ENCODE measurements around the gene ARHGAP19. TPM values are rescaled to one million over a fixed set of nuclear protein-coding genes. Genes with fewer than 3 reads are reported as not detected.

The ARHGAP19 gene
- polyA plus RNA-seq, 1 donor from 2014 or later, result 5.2 TPM

DNA sequence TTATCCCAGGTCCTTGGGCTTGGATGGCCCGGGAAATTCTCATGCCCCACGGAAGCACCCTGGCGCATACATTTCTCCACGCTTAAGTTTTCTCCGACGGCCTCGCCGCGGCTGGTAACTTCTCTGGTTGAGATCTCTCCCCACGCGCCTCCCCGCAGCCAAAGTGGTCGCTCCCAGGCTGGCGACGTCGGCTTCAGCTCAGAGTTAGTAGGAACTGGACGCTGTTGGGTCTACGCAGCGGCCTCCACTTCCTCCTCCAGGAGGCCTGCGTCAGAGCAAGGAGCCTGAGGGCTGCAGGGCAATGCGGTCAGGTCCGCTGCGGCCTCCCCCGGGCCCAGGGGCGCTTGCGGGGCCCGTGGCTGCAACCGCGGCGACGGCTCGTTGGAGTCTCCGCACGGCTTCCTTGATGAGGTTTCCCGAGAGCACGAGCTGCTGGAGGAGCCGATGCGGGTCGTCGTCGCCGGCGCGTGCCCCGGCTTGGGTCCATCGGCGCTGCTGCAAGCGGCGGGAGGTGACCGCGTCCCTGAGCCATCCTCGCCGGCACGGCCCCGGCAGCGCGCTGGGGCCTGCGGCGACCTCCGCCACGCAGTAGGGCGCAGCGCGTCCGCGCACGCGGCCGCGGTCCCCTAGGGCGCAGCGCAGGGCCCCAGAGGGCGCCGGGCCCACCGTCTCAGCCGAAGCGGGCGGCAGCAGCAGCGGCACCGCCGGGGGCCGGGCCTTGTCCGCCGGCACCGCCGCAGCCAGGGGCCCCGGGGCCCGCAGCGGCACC, 41.3 kb upstream of the ARHGAP19 start:
- H3K9me3 ChIP-seq (ENCODE audit: low read length), result no peaks in the 10 kb centered on the region
- peaks cover 17% of the 10 kb centered on the region for H3K79me2 ChIP-seq (replicated peaks; ENCODE audit: insufficient read depth, low read length)
- H3F3A ChIP-seq (ENCODE audit: insufficient read depth, low read length, poor library complexity, severe bottlenecking), result peaks cover 3% of the 10 kb centered on the region
- peak overlapping the region; percentile 55 for H3K27ac ChIP-seq (ENCODE audit: low read length)
- H3K27me3 ChIP-seq (ENCODE audit: insufficient read depth, low read depth, low read length), result peaks cover 47% of the 10 kb centered on the region
- peak overlapping the region; percentile 93 for H3K9ac ChIP-seq (ENCODE audit: low read length)
- H3K9me2 ChIP-seq (ENCODE audit: insufficient read depth, low read length), result no peaks in the 10 kb centered on the region
- TF ChIP-seq POLR2AphosphoS5 (IDR thresholded peaks at IDR 0.05) (no peak), MXI1 (conservative IDR thresholded peaks at IDR 0.05; ENCODE audit: poor library complexity, severe bottlenecking) (peak; percentile 18)
- H2AFZ ChIP-seq (ENCODE audit: low read depth, low read length), result no peak overlapping the region
- peak overlapping the region; percentile 97 for H3K4me3 ChIP-seq (ENCODE audit: low read length)
- peak overlapping the region; percentile 82 for H3K4me2 ChIP-seq (ENCODE audit: low read length)
- H4K20me1 ChIP-seq (ENCODE audit: insufficient read depth), result no peaks in the 10 kb centered on the region
- H3K36me3 ChIP-seq (ENCODE audit: insufficient read depth, low read length), result no peaks in the 10 kb centered on the region

DNA sequence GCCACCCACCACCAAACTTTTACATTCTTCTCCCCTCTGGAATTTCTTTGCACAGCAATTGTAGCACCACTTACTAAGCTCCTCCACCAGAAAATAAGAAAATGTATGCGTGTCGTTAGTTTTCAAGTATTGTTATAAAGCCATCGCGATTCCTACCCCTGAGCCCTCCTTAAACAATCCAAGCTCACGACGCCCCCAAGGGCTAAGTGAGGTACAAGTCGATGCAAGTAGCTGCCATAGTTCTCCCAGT, 40.8 kb upstream of the ARHGAP19 start:
- Histone ChIP-seq H3K27ac (ENCODE audit: low read length) (peak overlapping the region; percentile 55), H4K20me1 (ENCODE audit: insufficient read depth) (no peaks in the 10 kb centered on the region), H3F3A (ENCODE audit: insufficient read depth, low read length, poor library complexity, severe bottlenecking) (peaks cover 3% of the 10 kb centered on the region), H3K79me2 (replicated peaks; ENCODE audit: insufficient read depth, low read length) (peaks cover 17% of the 10 kb centered on the region), H3K27me3 (ENCODE audit: insufficient read depth, low read depth, low read length) (peaks cover 47% of the 10 kb centered on the region), H3K9me2 (ENCODE audit: insufficient read depth, low read length) (no peaks in the 10 kb centered on the region), H3K4me2 (ENCODE audit: low read length) (peak overlapping the region; percentile 82), H3K9ac (ENCODE audit: low read length) (peak overlapping the region; percentile 93), H3K9me3 (ENCODE audit: low read length) (no peaks in the 10 kb centered on the region), H3K36me3 (ENCODE audit: insufficient read depth, low read length) (no peaks in the 10 kb centered on the region), H2AFZ (ENCODE audit: low read depth, low read length) (no peak overlapping the region), H3K4me3 (ENCODE audit: low read length) (peak overlapping the region; percentile 97)
- TF ChIP-seq, protein P1, sequence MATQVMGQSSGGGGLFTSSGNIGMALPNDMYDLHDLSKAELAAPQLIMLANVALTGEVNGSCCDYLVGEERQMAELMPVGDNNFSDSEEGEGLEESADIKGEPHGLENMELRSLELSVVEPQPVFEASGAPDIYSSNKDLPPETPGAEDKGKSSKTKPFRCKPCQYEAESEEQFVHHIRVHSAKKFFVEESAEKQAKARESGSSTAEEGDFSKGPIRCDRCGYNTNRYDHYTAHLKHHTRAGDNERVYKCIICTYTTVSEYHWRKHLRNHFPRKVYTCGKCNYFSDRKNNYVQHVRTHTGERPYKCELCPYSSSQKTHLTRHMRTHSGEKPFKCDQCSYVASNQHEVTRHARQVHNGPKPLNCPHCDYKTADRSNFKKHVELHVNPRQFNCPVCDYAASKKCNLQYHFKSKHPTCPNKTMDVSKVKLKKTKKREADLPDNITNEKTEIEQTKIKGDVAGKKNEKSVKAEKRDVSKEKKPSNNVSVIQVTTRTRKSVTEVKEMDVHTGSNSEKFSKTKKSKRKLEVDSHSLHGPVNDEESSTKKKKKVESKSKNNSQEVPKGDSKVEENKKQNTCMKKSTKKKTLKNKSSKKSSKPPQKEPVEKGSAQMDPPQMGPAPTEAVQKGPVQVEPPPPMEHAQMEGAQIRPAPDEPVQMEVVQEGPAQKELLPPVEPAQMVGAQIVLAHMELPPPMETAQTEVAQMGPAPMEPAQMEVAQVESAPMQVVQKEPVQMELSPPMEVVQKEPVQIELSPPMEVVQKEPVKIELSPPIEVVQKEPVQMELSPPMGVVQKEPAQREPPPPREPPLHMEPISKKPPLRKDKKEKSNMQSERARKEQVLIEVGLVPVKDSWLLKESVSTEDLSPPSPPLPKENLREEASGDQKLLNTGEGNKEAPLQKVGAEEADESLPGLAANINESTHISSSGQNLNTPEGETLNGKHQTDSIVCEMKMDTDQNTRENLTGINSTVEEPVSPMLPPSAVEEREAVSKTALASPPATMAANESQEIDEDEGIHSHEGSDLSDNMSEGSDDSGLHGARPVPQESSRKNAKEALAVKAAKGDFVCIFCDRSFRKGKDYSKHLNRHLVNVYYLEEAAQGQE (IDR thresholded peaks at IDR 0.05; ENCODE audit: borderline replicate concordance), result no peak
- TF ChIP-seq, protein P2, sequence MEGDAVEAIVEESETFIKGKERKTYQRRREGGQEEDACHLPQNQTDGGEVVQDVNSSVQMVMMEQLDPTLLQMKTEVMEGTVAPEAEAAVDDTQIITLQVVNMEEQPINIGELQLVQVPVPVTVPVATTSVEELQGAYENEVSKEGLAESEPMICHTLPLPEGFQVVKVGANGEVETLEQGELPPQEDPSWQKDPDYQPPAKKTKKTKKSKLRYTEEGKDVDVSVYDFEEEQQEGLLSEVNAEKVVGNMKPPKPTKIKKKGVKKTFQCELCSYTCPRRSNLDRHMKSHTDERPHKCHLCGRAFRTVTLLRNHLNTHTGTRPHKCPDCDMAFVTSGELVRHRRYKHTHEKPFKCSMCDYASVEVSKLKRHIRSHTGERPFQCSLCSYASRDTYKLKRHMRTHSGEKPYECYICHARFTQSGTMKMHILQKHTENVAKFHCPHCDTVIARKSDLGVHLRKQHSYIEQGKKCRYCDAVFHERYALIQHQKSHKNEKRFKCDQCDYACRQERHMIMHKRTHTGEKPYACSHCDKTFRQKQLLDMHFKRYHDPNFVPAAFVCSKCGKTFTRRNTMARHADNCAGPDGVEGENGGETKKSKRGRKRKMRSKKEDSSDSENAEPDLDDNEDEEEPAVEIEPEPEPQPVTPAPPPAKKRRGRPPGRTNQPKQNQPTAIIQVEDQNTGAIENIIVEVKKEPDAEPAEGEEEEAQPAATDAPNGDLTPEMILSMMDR (IDR thresholded peaks at IDR 0.05; ENCODE audit: poor library complexity, severe bottlenecking), result no peak
- TF ChIP-seq EP300 (conservative IDR thresholded peaks at IDR 0.05; ENCODE audit: poor library complexity, severe bottlenecking) (no peak), RAD21 (conservative IDR thresholded peaks at IDR 0.05) (no peak), POLR2AphosphoS5 (IDR thresholded peaks at IDR 0.05) (no peak), SMC3 (conservative IDR thresholded peaks at IDR 0.05; ENCODE audit: poor library complexity) (no peak), MXI1 (conservative IDR thresholded peaks at IDR 0.05; ENCODE audit: poor library complexity, severe bottlenecking) (no peak), EZH2 (IDR thresholded peaks at IDR 0.05; ENCODE audit: borderline replicate concordance, insufficient read depth, low read length, poor library complexity, severe bottlenecking) (no peak), TAF1 (IDR thresholded peaks at IDR 0.05; ENCODE audit: low read depth) (no peak)

All from neural cell (in vitro differentiated cells).